Peyer's patch (tissue), 4 donors: ENCODE data around the gene ITM2C.

Experiments
- CTCF ChIP-seq, 6 experiments: fragments of 450-650 bp in 4 of 6; fragments of 200-600 bp in 2 of 6; sonication (generic) in 1 of 6; IDR thresholded peaks; one replicate each; pipeline ENCODE4 v1.5.1; 2017 to 2019; ENCODE audit warnings: antibody characterized with exemption in 6 of 6, mild to moderate bottlenecking in 3 of 6, moderate library complexity in 1 of 6
- POLR2A ChIP-seq, 2 donors: fragments of 450-650 bp; IDR thresholded peaks; one replicate each; pipeline ENCODE4 v1.5.1; 2017; ENCODE audit warnings: antibody characterized with exemption in 2 of 2, mild to moderate bottlenecking in 2 of 2, moderate library complexity in 2 of 2

- TF ChIP-seq CTCF (IDR thresholded peaks at IDR 0.05) (no peak), POLR2A (IDR thresholded peaks at IDR 0.05) (no peak)
Measured at GRCh38 chr2:230869914-230870543, 5.3 kb downstream of the ITM2C start.
